ENCODE data around the gene LRRC18.

The LRRC18 gene

GRCh38 chr10:48905311-48905710, 34.3 kb downstream of the LRRC18 start:
- DNase-seq, result no peak

- DNase-seq, result no peak
Observed at GRCh38 chr10:48904861-48905260, 34.8 kb downstream of the LRRC18 start.

GRCh38 chr10:48903151-48903550, 36.5 kb downstream of the LRRC18 start:
- no peak for DNase-seq

- DNase-seq, result no peak
Observed at GRCh38 chr10:48902096-48902495, 37.5 kb downstream of the LRRC18 start.

GRCh38 chr10:48901319-48901718, 38.3 kb downstream of the LRRC18 start:
- no peak for DNase-seq

GRCh38 chr10:48900371-48900801, 39.3 kb downstream of the LRRC18 start:
- no peak for DNase-seq

GRCh38 chr10:48899781-48900180, 39.9 kb downstream of the LRRC18 start:
- no peak for DNase-seq

- DNase-seq, result no peak
Observed at GRCh38 chr10:48898426-48898825, 41.2 kb downstream of the LRRC18 start.

- DNase-seq, result no peak
Observed at GRCh38 chr10:48897441-48897790, 42.2 kb downstream of the LRRC18 start.

GRCh38 chr10:48896756-48897440, 42.7 kb downstream of the LRRC18 start:
- no peak for DNase-seq

- no peak for DNase-seq
Observed at GRCh38 chr10:48895803-48896195, 43.8 kb downstream of the LRRC18 start.

GRCh38 chr10:48894911-48895802, 44.5 kb downstream of the LRRC18 start:
- DNase-seq, result no peak

- no peak for DNase-seq
Observed at GRCh38 chr10:48890888-48891850, 48.5 kb downstream of the LRRC18 start.

GRCh38 chr10:48887982-48888381, 51.7 kb downstream of the LRRC18 start:
- no peak for DNase-seq

- no peak for DNase-seq
Observed at GRCh38 chr10:48885376-48885775, 54.3 kb downstream of the LRRC18 start.

- DNase-seq, result no peak
Observed at GRCh38 chr10:48884179-48885045, 55.2 kb downstream of the LRRC18 start.

- DNase-seq, result no peak
Observed at GRCh38 chr10:48883701-48884100, 55.9 kb downstream of the LRRC18 start.

- DNase-seq, result no peak
Observed at GRCh38 chr10:48882881-48883280, 56.8 kb downstream of the LRRC18 start.

- DNase-seq, result no peak
Observed at GRCh38 chr10:48881937-48882336, 57.7 kb downstream of the LRRC18 start.

- no peak for DNase-seq
Observed at GRCh38 chr10:48880016-48880705, 59.5 kb downstream of the LRRC18 start.

GRCh38 chr10:48879451-48879850, 60.2 kb downstream of the LRRC18 start:
- DNase-seq, result no peak

Measured in activated naive CD4-positive, alpha-beta T cell treated with Interleukin-2 at 50 U/mL for 16 hours (primary cell).